Activated CD4-positive, alpha-beta T cell treated with anti-CD3 and anti-CD28 coated beads, Interleukin-2, amount 50 U/mL, for 24 hours (primary cell): ENCODE measurements around the gene FCRL6.

ENCODE experiments used
- DNase-seq, 2 donors: peaks; one replicate each; pipeline ENCODE4 v3.0.0-alpha.2; 2020; ENCODE audit warnings: low read depth in 1 of 2, low spot score in 1 of 2

Gene FCRL6

GRCh38 chr1:159802111-159802510 lies at the start of gene FCRL6:
Gene FCRL6, plus strand, starts transcription at chr1:159802360. Its CDS starts 65 bp downstream, at chr1:159802425.
- DNase-seq = no peak

DNA sequence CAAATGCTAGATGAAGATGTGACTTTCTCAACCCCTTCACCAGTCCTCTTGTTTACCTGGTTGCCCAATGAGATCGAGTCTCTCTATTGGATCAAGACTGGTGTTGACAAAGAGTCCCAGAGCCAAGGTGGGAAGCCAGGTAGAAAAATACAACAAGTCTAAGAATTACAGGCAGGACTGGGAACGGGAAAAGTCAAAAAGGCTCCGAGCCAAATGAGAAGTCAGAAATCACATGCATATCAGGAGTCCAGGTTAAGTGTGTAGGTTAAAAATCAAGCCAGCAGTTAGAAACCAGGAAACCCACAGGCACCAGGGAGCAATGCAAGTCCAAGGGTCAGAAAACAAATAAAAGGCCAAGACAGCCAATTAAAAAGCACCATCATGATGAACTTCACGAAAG lies 48.8 kb upstream of the FCRL6 start:
- DNase-seq = no peak

GRCh38 chr1:159755451-159756007 lies 46.6 kb upstream of the FCRL6 start:
- no peak for DNase-seq

DNA sequence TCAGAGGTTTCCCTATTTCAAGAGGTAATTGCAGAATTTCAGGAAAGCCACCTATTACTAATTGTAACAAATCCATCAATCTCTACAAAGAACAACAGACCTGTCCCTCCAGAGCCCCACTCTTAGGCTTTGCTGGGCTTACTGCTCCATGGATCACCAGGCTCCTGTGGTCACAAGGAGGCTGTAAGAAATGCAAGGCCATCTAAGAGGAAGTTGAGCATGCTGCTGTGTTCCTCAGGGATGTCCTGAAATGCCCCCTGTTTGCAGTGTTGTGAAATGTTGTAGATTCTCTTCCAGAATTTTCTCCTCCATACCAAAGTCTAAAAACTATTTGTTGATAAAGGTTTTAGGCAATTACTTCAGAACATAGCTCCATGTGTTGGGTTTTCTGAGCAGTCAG lies 45.8 kb upstream of the FCRL6 start:
- DNase-seq = no peak

GRCh38 chr1:159763686-159764085 lies 38.5 kb upstream of the FCRL6 start:
- no peak for DNase-seq

DNA sequence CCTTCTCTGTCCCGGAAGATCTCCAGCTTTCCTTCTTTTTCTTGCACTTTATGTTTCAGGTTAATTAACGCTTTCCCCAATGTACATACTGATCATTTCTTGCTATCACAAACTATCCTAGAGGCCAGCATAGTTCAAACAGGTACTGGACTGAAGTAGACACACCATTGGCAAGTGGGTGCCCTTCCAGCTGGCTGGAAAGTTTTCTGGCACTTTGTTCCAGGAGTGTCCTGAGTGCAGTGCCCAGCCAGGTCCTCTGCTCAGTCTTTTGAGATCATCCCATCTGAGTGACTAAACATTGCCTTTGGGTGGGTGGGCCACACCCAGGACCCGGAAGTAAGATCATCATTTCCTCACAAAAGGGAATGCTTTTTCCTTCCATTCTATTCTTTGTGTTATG lies 36.4 kb upstream of the FCRL6 start:
- DNase-seq = no peak

DNA sequence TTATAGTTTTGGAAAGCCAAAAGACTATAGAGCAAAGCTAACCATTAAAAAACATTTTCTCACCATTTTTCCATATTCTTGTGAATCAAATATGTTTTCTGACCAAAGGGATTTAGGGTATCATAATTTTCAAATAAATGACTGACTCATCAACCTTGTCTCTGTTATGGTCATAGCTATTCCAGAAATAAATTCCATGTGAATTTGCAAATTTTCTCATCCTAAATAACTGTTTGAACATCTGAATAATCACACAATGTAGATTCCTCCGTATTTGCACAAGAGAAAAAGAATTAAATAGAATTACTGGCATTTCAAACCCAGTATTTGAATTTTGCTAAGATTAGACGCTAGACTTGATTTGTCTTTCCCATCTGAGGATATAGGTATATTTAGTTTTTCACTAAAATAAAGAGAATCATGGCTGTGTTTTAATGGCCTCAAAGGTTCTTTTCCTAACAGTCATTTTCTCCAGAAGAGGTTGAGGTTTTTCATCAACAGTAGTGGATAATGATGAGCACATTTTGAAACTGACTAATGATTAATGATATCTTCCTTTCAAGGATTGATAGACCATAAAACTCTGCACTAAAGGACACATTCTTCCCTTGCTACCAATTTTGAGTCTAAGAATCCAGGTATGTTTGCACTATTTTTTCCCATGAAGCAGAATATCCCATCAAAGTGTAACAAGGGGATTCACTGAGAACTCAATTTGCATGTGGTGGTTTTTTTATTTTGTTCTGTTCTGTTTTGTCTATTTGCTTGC lies 30.8 kb upstream of the FCRL6 start:
- no peak for DNase-seq

- DNase-seq = no peak
These were observed 27.7 kb upstream of the FCRL6 start for GRCh38 chr1:159774465-159774864.

- DNase-seq = no peak
These were observed 26.4 kb upstream of the FCRL6 start for GRCh38 chr1:159775716-159776115.

DNA sequence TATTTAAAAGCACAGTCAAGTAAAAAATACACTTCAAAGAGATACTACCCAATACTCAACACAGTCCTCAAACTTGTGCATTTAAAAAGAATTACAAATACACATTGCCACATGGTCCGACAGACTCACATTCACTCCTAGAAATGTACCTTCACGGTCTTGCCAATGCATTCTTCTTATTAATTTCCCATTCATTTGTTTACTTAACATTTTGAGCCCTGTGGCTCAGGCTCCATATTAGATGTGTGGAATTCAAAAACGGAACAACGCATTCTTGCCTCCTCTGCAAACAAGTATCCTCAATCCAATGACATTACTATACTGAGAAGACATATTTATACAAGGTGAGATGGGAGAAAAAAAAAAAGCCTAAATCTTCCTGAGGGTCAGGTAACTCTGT lies 23.9 kb upstream of the FCRL6 start:
- DNase-seq = no peak

DNA sequence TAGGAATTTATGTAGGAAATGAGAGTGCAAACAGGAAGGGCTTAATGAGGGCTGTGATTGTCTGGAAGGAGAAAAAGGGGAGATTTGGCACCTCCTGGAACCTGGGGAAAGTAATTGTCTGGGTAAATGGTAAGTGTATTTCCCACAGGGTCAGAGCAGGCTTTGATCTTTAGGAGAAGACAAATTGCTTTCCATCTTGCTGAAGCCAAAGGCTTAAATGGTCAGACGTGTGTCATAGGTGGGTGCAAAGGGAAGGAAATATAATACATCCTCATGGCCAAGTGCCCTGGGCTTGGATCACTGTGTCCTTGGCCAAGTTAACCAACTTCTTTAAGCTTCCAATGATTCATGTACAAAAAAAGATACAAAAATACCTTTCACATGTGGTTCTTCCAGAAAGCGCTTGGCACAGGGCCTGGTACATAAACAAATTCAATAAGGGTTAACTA lies 22.7 kb upstream of the FCRL6 start:
- DNase-seq = no peak

DNA sequence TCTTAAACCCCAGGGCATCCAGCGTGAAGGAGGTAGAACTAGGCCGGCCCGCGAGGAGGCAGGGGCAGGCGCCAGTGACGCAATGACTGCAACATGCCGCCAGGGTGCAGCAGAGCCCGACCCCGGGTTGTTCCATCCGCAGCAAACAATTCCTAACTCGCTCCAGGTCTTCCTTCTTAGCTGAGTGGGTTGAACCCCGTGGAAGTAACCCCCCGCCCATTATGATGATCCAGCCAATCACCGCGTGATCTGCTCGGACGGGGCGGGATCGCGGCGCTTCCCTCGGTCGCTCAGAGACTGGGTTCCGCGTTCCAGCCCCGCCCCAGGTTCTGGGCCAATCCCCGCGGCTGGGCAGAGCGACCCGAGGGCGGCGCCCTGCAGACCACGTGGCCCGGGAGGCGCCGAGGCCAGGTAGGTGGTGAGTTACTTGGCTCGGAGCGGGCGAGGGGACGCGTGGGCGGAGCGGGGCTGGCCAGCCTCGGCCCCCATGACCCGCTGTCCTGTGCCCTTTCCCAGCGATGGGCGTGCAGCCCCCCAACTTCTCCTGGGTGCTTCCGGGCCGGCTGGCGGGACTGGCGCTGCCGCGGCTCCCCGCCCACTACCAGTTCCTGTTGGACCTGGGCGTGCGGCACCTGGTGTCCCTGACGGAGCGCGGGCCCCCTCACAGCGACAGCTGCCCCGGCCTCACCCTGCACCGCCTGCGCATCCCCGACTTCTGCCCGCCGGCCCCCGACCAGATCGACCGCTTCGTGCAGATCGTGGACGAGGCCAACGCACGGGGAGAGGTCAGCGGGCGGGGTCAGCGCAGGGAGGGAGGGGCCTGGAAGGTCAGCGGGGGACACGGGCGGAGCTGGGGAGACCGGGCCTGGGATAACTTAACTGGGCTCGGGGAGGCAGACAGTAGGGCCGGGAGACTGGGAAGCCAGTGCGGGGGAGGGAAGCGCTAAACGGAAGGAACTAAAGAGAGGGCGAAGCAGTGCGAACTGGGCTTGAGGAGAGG lies 21.3 kb upstream of the FCRL6 start, which contains the start of gene DUSP23:
TSS of gene DUSP23 (plus strand) at position 380 of the 1,000 bp plus-strand sequence. CDS start at position 519, 139 bp downstream.
- DNase-seq = peak; percentile 83 to 91

- no peak for DNase-seq
These were observed 20.2 kb upstream of the FCRL6 start for GRCh38 chr1:159781992-159782391.

GRCh38 chr1:159783724-159784123 lies 18.4 kb upstream of the FCRL6 start:
- DNase-seq = no peak

DNA sequence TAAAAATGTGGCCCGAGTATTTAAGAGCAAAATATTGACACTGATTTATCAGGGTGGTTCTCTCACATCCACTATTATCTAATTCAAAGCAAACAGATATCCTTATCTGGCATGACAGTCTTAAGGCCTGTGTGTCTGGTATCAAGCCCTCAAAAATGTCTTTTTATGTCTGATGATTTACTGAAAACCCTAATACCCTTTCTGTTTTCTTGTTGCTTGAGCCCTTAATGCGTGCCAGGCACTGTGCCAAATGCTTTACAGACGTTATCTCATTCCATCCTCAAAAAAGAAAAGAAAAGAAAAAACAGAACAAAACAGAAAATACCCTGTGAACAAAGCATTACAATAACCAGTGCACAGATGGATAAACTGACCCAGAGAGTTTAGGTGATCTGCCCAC lies 15.7 kb upstream of the FCRL6 start:
- DNase-seq = no peak

GRCh38 chr1:159786966-159787365 lies 15.2 kb upstream of the FCRL6 start:
- no peak for DNase-seq

GRCh38 chr1:159790237-159790917 lies 11.8 kb upstream of the FCRL6 start:
- no peak for DNase-seq

- no peak for DNase-seq
These were observed 11.1 kb upstream of the FCRL6 start for GRCh38 chr1:159791031-159791430.

- no peak for DNase-seq
These were observed 10.7 kb upstream of the FCRL6 start for GRCh38 chr1:159791461-159791860.

GRCh38 chr1:159795534-159795933 lies 6.6 kb upstream of the FCRL6 start:
- no peak for DNase-seq

- DNase-seq = peak in 1 of 2 donors; percentile 30
These were observed 3.3 kb upstream of the FCRL6 start for GRCh38 chr1:159798893-159799292.
